Natural killer cell (primary cell): ENCODE results near the gene RIMBP2. TPM values are rescaled to one million over a fixed set of nuclear protein-coding genes. Genes with fewer than 3 reads are reported as not detected.

ENCODE experiments used
- ATAC-seq, 3 donors: fragments of 150-1000 bp in 2 of 3; fragments of 200-7000 bp in 1 of 3; cut with Tn5 transposase; 1 replicate in 1 of 3; 2 replicates in 2 of 3; pipeline ENCODE4 v1.10.0; 2021; ENCODE audit warnings: mild to moderate bottlenecking in 2 of 3, moderate library complexity in 2 of 3
- DNase-seq, 2 donors: peaks; one replicate each; pipeline versions ENCODE4 v3.0.0 to v3.0.0-alpha.2; 2013 to 2021; ENCODE audit warnings: mixed read lengths in 1 of 2
- H3K27ac ChIP-seq: one replicate; pipeline ENCODE4 v1.5.1; 2013; ENCODE audit warnings: mild to moderate bottlenecking, low read length
- H3K27me3 ChIP-seq: one replicate; pipeline ENCODE4 v1.6.1; 2013; ENCODE audit warnings: low read length; ENCODE audit not compliant: control insufficient read depth, insufficient read depth
- H3K36me3 ChIP-seq: one replicate; pipeline ENCODE4 v1.6.1; 2013; ENCODE audit warnings: low read length; ENCODE audit not compliant: control insufficient read depth, insufficient read depth
- H3K4me1 ChIP-seq: one replicate; pipeline ENCODE4 v1.6.1; 2013; ENCODE audit warnings: low read length; ENCODE audit not compliant: control insufficient read depth, insufficient read depth
- H3K4me3 ChIP-seq: one replicate; pipeline ENCODE4 v1.5.1; 2013; ENCODE audit warnings: low read length
- H3K9me3 ChIP-seq: one replicate; pipeline ENCODE4 v1.6.1; 2013; ENCODE audit warnings: low read length; ENCODE audit not compliant: control insufficient read depth, insufficient read depth
- H3K27ac Mint-ChIP-seq, 2 donors: one replicate each; pipeline ENCODE4 v1.8.0; 2022; ENCODE audit warnings: mild to moderate bottlenecking in 2 of 2, mixed read lengths in 2 of 2, moderate library complexity in 1 of 2
- H3K27me3 Mint-ChIP-seq, 2 donors: one replicate each; pipeline ENCODE4 v1.8.0; 2022; ENCODE audit warnings: low read depth in 2 of 2, mixed read lengths in 2 of 2
- H3K36me3 Mint-ChIP-seq: one replicate; pipeline ENCODE4 v1.8.0; 2022; ENCODE audit warnings: mixed read lengths
- H3K4me1 Mint-ChIP-seq, 2 donors: one replicate each; pipeline ENCODE4 v1.8.0; 2022; ENCODE audit warnings: mixed read lengths in 2 of 2
- H3K4me3 Mint-ChIP-seq: one replicate; pipeline ENCODE4 v1.8.0; 2022; ENCODE audit warnings: mild to moderate bottlenecking, moderate library complexity, mixed read lengths
- H3K9me3 Mint-ChIP-seq, 2 donors: one replicate each; pipeline ENCODE4 v1.8.0; 2022; ENCODE audit warnings: mixed read lengths in 2 of 2
- CTCF ChIP-seq: fragments of 200-600 bp; IDR thresholded peaks from one replicate; pipeline ENCODE4 v1.8.0; 2022; ENCODE audit warnings: antibody characterized with exemption
- WGBS: methylation state at CpG from one replicate; pipeline ENCODE4 v1.1.7; 2013; ENCODE audit warnings: missing lambda C conversion rate; ENCODE audit not compliant: insufficient coverage; 5-methylcytosine and 5-hydroxymethylcytosine counted together
- intact Hi-C: fragments of 100-400 bp; cut with micrococcal nuclease; formaldehyde crosslinking; loops from one replicate; pipeline ENCODE4 v1.14.2; 2022
- total RNA-seq, 4 donors: library from RNA; stranded (reverse); fragments of 120-200 nt in 1 of 4; gene quantifications; one replicate each; pipeline versions ENCODE4 v1.2.3 to v1.2.4, GENCODE V29; 2013 to 2022

The RIMBP2 gene
- total RNA-seq, 3 donors from 2014 or later (not counting 1 experiment from before 2014, with no cell fraction given) = not detected

- WGBS = 78% methylated on average over 9 of the region's 9 CpGs
- Mint-ChIP-seq H3K27ac (no peak overlapping the region), H3K4me3 (no peak overlapping the region), H3K4me1 (no peaks in the 10 kb centered on the region), H3K9me3 (no peaks in the 10 kb centered on the region), H3K27me3 (peaks cover 4 to 6% of the 10 kb centered on the region in 2 donors), H3K36me3 (no peaks in the 10 kb centered on the region)
- no peaks in the 10 kb centered on the region for H3K9me3 ChIP-seq
- H3K4me3 ChIP-seq = no peak overlapping the region
- no peaks in the 10 kb centered on the region for H3K36me3 ChIP-seq
- no peak for ATAC-seq
- DNase-seq = no peak
- no peaks in the 10 kb centered on the region for H3K27me3 ChIP-seq
- TF ChIP-seq CTCF = no peak
- no peaks in the 10 kb centered on the region for H3K4me1 ChIP-seq
- no peak overlapping the region for H3K27ac ChIP-seq
- intact Hi-C loops = no loop called here
These were observed 66.0 kb downstream of the RIMBP2 start for GRCh38 chr12:130650131-130650530.

GRCh38 chr12:130649101-130650045, 66.7 kb downstream of the RIMBP2 start:
- Mint-ChIP-seq H3K4me3 (no peak overlapping the region), H3K36me3 (no peaks in the 10 kb centered on the region), H3K27me3 (peaks cover under 1 to 4% of the 10 kb centered on the region in 2 donors), H3K4me1 (no peaks in the 10 kb centered on the region), H3K9me3 (no peaks in the 10 kb centered on the region), H3K27ac (no peak overlapping the region)
- H3K9me3 ChIP-seq = no peaks in the 10 kb centered on the region
- H3K27ac ChIP-seq = no peak overlapping the region
- H3K27me3 ChIP-seq = no peaks in the 10 kb centered on the region
- no peak for TF ChIP-seq CTCF
- no peak overlapping the region for H3K4me3 ChIP-seq
- H3K36me3 ChIP-seq = no peaks in the 10 kb centered on the region
- 93% methylated on average over 37 of the region's 37 CpGs for WGBS
- DNase-seq (no peak), ATAC-seq (no peak)
- intact Hi-C loops = no loop called here
- no peaks in the 10 kb centered on the region for H3K4me1 ChIP-seq

- Histone ChIP-seq H3K27me3 (no peaks in the 10 kb centered on the region), H3K36me3 (no peaks in the 10 kb centered on the region), H3K27ac (no peak overlapping the region), H3K4me3 (no peak overlapping the region), H3K9me3 (no peaks in the 10 kb centered on the region), H3K4me1 (no peaks in the 10 kb centered on the region)
- H3K4me1 Mint-ChIP-seq = no peaks in the 10 kb centered on the region
- peaks cover 0 to 2% of the 10 kb centered on the region in 2 donors for H3K27me3 Mint-ChIP-seq
- no peak for DNase-seq
- WGBS = 89% methylated on average over 13 of the region's 13 CpGs
- intact Hi-C loops = no loop called here
- TF ChIP-seq CTCF = no peak
- ATAC-seq = no peak
- H3K4me3 Mint-ChIP-seq = no peak overlapping the region
- H3K27ac Mint-ChIP-seq = no peak overlapping the region
- H3K36me3 Mint-ChIP-seq = no peaks in the 10 kb centered on the region
- H3K9me3 Mint-ChIP-seq = no peaks in the 10 kb centered on the region
These were observed 68.3 kb downstream of the RIMBP2 start for GRCh38 chr12:130647814-130648213.
